K562 treated with DMSO at 1 percent for 4 hours (cell line): ENCODE measurements around the gene GTF2F1. TPM values are rescaled to one million over a fixed set of nuclear protein-coding genes. Genes with fewer than 3 reads are reported as not detected.

Source experiments
- total RNA-seq: library from RNA; unstranded; fragments of 300-600 nt; gene quantifications from 2 replicates; pipeline ENCODE4 v1.2.3, GENCODE V29; 2022; ENCODE audit not compliant: insufficient read depth

Gene GTF2F1
- 86.5 and 91.9 TPM in 2 replicates for total RNA-seq

GRCh38 chr19:6393074-6393982 lies at the start of gene GTF2F1:
GTF2F1 (minus strand) TSS chr19:6393164; CDS start chr19:6392995, 169 bp downstream.

GRCh38 chr19:6433663-6434062 lies 40.7 kb upstream of the GTF2F1 start, which contains the start of gene SLC25A41:
SLC25A41 (minus strand) TSS chr19:6433763; CDS start chr19:6433693, 70 bp downstream.

GRCh38 chr19:6424195-6424938 lies 31.4 kb upstream of the GTF2F1 start, which contains the start of gene KHSRP:
KHSRP (minus strand) TSS chr19:6424811; CDS start chr19:6424701, 110 bp downstream.

GRCh38 chr19:6375411-6376010 lies 17.5 kb downstream of the GTF2F1 start, which contains the start of gene PSPN:
PSPN (minus strand) TSS chr19:6375933; CDS start chr19:6375849, 84 bp downstream.

GRCh38 chr19:6372594-6373095 lies 20.3 kb downstream of the GTF2F1 start, which contains the start of gene ALKBH7:
ALKBH7 (plus strand) TSS chr19:6372794; CDS start chr19:6372821, 27 bp downstream.

GRCh38 chr19:6333439-6333838 lies 59.5 kb downstream of the GTF2F1 start, which contains the start of gene ACER1:
ACER1 (minus strand) TSS chr19:6333612; CDS start chr19:6333551, 61 bp downstream.

Other genes starting within 250 kb of the GTF2F1 start
- 40.3 and 49.6 TPM in 2 replicates for gene MLLT1, start 113.2 kb downstream of the GTF2F1 start, total RNA-seq
- not detected in 2 replicates for gene ACER1, start 59.6 kb downstream of the GTF2F1 start, total RNA-seq
- gene CLPP, start 31.6 kb downstream of the GTF2F1 start, total RNA-seq = 115 TPM in 2 replicates
- gene ALKBH7, start 20.4 kb downstream of the GTF2F1 start, total RNA-seq = 115 and 123 TPM in 2 replicates
- 3.6 and 5.2 TPM in 2 replicates for gene PSPN, start 17.2 kb downstream of the GTF2F1 start, total RNA-seq
- 466 and 493 TPM in 2 replicates for gene KHSRP, start 31.6 kb upstream of the GTF2F1 start, total RNA-seq
- gene SLC25A41, start 40.6 kb upstream of the GTF2F1 start, total RNA-seq = 2.5 and 3.1 TPM in 2 replicates
- 52.2 and 64.2 TPM in 2 replicates for gene SLC25A23, start 66.6 kb upstream of the GTF2F1 start, total RNA-seq
- gene CRB3, start 71.1 kb upstream of the GTF2F1 start, total RNA-seq = not detected in 2 replicates
- gene DENND1C, start 88.6 kb upstream of the GTF2F1 start, total RNA-seq = 1.7 and 1.9 TPM in 2 replicates
- 5.5 and 8.6 TPM in 2 replicates for gene TUBB4A, start 109.1 kb upstream of the GTF2F1 start, total RNA-seq
- 17.9 and 30.7 TPM in 2 replicates for gene TNFSF9, start 137.9 kb upstream of the GTF2F1 start, total RNA-seq
- gene CD70, start 198.0 kb upstream of the GTF2F1 start, total RNA-seq = 2.7 and 5.5 TPM in 2 replicates